ENCODE measurements around the gene CRHR1. TPM values are rescaled to one million over a fixed set of nuclear protein-coding genes. Genes with fewer than 3 reads are reported as not detected.

Gene CRHR1
- total RNA-seq, 4 donors from 2014 or later: not detected

DNA sequence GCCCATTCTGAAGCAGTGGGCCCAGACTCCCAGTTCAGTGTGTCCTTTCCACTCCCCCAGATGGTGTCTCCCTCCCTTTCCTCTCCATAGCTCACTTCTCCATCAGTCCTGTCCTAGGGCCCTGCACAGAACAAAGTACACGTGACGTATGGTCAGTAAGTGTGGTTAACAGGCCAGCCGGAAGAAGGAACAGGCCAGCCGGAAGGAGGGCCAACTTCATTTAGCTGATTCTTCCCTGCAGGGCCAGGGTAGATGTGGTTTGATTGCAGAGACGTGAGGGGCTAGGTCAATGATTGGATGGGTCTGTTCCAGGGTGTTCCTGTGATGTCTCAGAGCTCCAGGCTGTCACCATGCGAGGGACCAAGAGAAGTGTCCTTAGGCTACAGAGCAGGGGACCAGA, 31.6 kb downstream of the CRHR1 start:
- no peak overlapping the region for H3K27ac ChIP-seq
- in situ Hi-C loops (cut with MboI; ENCODE audit: low pct_ligation_motif_present in 1 of 4, low pct_unique_long_range_greater_than_20kb in 1 of 4, low sequenced_read_pairs in 3 of 4): no loop called here
- intact Hi-C loops (cut with DNase I; ENCODE audit: low total_unique reads): no loop called here
- H3K9me3 ChIP-seq: no peaks in the 10 kb centered on the region
- DNase-seq: no peak
- no peak for TF ChIP-seq EP300 (IDR thresholded peaks at IDR 0.05; ENCODE audit: low read depth)
- TF ChIP-seq POLR2A (IDR thresholded peaks at IDR 0.05): no peak
- TF ChIP-seq CTCF (IDR thresholded peaks at IDR 0.05): no peak
- TF ChIP-seq POLR2AphosphoS5 (IDR thresholded peaks at IDR 0.05): no peak
- no peak overlapping the region for H3K4me3 ChIP-seq
- WGBS, 2 donors (ENCODE audit: low coverage in 1 of 2): 85% methylated on average over 6 of the region's 6 CpGs; no CpG with 5 or more reads in 1 of the 2 donors
- no peaks in the 10 kb centered on the region for H3K4me1 ChIP-seq
- no peaks in the 10 kb centered on the region for H3K36me3 ChIP-seq
- peaks cover 18% of the 10 kb centered on the region for H3K27me3 ChIP-seq

DNA sequence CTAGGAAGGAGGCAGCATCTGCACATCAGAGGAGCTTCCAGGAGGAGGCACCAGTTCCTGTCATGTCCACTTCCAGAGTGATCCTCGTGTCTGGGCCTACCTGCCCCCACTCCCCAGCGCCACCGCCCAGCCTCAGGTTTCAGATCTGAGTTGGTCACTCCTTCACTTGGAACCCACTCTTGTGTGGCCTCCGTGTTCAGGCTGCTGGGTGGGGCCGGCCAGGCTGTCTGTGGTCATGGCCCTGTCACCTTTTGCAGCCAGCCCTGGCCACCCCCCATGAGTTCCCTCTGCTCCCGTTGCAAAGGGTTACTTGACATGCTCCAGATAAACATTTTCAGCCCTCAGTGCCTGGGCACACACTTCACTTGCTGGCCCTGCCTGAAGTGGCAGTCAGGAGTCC, 33.9 kb downstream of the CRHR1 start:
- Histone ChIP-seq H3K4me3 (no peak overlapping the region), H3K9me3 (no peaks in the 10 kb centered on the region), H3K36me3 (no peaks in the 10 kb centered on the region), H3K4me1 (no peaks in the 10 kb centered on the region), H3K27me3 (peaks cover 13% of the 10 kb centered on the region), H3K27ac (no peak overlapping the region)
- in situ Hi-C loops (cut with MboI; ENCODE audit: low pct_ligation_motif_present in 1 of 4, low pct_unique_long_range_greater_than_20kb in 1 of 4, low sequenced_read_pairs in 3 of 4) (no loop called here), intact Hi-C loops (cut with DNase I; ENCODE audit: low total_unique reads) (no loop called here)
- 66% methylated on average over 6 of the region's 6 CpGs; no CpG with 5 or more reads in 1 of the 2 donors for WGBS, 2 donors (ENCODE audit: low coverage in 1 of 2)
- TF ChIP-seq POLR2AphosphoS5 (IDR thresholded peaks at IDR 0.05) (no peak), CTCF (IDR thresholded peaks at IDR 0.05) (no peak), EP300 (IDR thresholded peaks at IDR 0.05; ENCODE audit: low read depth) (no peak), POLR2A (IDR thresholded peaks at IDR 0.05) (no peak)
- DNase-seq: no peak

GRCh38 chr17:45818699-45819098, 34.6 kb downstream of the CRHR1 start:
- Histone ChIP-seq H3K4me3 (no peak overlapping the region), H3K27ac (no peak overlapping the region), H3K27me3 (peaks cover 6% of the 10 kb centered on the region), H3K9me3 (no peaks in the 10 kb centered on the region), H3K4me1 (no peaks in the 10 kb centered on the region), H3K36me3 (no peaks in the 10 kb centered on the region)
- in situ Hi-C loops (cut with MboI; ENCODE audit: low pct_ligation_motif_present in 1 of 4, low pct_unique_long_range_greater_than_20kb in 1 of 4, low sequenced_read_pairs in 3 of 4): no loop called here
- intact Hi-C loops (cut with DNase I; ENCODE audit: low total_unique reads): no loop called here
- WGBS, 2 donors (ENCODE audit: low coverage in 1 of 2): 78% methylated on average over 4 of the region's 4 CpGs; no CpG with 5 or more reads in 1 of the 2 donors
- TF ChIP-seq POLR2A (IDR thresholded peaks at IDR 0.05) (no peak), CTCF (IDR thresholded peaks at IDR 0.05) (no peak)
- no peak for DNase-seq

DNA sequence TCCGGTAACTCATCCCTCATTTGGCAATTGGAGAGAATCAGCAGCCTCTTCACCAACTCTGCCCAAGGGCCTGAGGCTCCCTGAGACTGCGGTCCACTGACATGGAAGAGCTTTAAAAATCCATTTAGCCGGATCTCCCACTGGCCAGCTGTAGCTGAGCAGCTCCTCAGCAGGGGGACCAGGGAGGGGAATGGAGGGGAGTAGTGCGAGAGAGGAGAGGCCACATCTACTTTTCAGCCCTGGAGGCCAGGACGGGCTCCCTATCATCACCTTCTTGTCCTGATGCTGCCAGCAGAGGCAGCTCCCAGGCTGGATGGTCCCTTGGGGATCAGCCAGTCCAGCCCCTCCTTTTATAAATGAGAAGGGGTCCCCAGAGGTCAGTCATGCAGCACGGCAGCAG, 35.5 kb downstream of the CRHR1 start:
- in situ Hi-C loops (cut with MboI; ENCODE audit: low pct_ligation_motif_present in 1 of 4, low pct_unique_long_range_greater_than_20kb in 1 of 4, low sequenced_read_pairs in 3 of 4) (loop anchor here in 1 of 4 donors (10.0 kb wide), 1 partner anchor 185 kb away; no protein-coding TSS in a partner anchor), intact Hi-C loops (cut with DNase I; ENCODE audit: low total_unique reads) (no loop called here)
- no peak for DNase-seq
- H3K27me3 ChIP-seq: peaks cover 8% of the 10 kb centered on the region
- H3K4me3 ChIP-seq: no peak overlapping the region
- no peaks in the 10 kb centered on the region for H3K9me3 ChIP-seq
- H3K36me3 ChIP-seq: no peaks in the 10 kb centered on the region
- no peaks in the 10 kb centered on the region for H3K4me1 ChIP-seq
- no peak overlapping the region for H3K27ac ChIP-seq
- TF ChIP-seq POLR2AphosphoS5 (IDR thresholded peaks at IDR 0.05) (no peak), EP300 (IDR thresholded peaks at IDR 0.05; ENCODE audit: low read depth) (no peak), POLR2A (IDR thresholded peaks at IDR 0.05) (no peak), CTCF (IDR thresholded peaks at IDR 0.05) (no peak)
- WGBS, 2 donors (ENCODE audit: low coverage in 1 of 2): 76% methylated on average over 6 of the region's 6 CpGs; no CpG with 5 or more reads in 1 of the 2 donors
